GM19395 (cell line): ENCODE data around the gene PTK7.

ENCODE experiments used
- ATAC-seq: cut with Tn5 transposase; IDR thresholded peaks from one replicate; pipeline ENCODE4 v1.9.1; 2021; ENCODE audit warnings: mild to moderate bottlenecking, moderate library complexity; ENCODE audit not compliant: unreplicated experiment

The PTK7 gene

DNA sequence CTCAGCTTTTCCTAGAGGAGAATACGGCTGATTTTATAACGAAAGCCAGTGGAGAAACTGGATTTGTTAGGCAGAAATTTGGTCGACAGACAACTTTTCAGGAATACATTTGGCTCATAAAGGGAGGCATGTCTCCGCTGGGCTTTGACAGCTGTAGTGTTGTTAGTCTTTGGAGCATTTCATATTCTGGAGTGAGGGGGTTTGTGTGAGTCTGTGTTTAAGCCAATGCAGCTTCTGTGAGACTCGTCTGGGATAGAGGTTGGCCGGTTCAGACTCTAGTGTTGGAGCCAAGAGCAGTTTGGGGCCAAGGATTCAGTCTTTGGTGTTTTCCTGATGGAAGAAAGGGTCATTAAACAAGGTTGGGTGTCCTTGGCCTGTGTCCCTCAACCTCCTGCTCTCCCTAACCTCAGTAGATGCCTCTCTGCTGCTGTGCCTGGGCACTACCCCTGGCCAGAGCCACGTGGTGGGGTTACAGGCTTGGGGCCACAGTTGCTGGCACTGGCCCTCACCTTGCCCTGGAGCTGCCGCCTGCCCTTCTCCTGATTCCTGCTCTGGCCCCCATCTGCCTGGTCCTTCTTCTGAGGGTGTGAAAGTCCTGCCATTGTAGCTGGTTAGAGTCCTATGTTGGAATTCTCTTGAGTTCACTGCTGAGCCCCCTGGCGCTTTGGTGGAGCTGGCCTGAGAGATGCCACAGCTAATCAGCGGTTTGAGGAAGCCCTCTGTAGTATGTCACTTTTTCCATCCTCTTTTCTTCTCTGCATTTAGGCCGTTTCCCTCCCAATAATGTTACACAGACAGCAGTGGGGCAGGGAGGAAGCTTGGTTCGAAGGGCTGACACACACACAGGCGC is 6.9 kb downstream of the PTK7 start:
- ATAC-seq = no peak

DNA sequence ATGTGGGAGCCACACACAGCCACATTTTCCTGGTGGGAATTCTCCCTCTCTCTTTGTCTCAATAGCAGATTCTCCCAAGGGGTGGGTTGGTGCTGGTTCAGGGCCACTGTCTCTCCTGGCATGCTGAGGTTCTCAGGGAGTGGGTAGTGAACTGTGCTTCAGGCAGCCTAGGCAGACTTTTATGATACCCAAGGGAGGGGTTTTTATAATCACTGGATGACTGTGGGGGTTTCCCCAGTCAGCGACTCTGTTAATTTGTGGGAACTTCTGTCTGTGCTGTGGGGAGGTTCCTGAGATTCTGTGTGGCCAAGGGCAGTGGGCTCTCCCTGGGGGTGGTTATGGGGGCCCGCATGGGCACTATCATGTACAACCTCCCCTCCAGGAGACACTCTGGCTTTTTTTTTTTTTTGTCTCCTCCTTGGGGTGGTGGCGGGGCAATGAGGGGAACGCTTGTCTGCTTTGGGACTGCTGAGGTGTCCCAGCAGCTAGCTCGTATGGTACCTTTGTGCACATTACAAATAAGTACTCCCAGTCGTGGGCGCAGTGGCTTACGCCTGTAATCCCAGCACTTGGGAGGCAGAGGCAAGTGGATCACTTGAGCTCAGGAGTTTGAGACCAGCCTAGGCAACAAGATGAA is 10.0 kb downstream of the PTK7 start:
- no peak for ATAC-seq

DNA sequence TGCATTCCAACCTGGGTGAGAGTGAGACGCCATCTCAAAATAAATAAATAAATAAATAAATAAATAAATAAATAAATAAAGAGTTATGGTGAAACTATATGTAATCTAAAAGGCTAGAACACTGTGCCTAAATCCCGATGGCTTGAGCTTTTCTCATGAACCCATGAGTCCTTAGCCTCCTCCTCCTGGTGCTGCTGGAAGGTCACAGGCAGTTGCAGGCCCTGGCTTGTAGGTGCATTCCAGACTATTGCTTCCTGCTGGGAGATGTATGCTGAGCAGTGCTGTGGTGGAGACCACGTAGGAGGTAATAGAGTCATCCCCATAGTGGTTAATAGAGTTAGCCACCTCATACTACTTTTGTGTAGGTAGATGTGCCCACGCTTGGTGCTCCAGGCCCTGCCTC is 12.5 kb downstream of the PTK7 start:
- ATAC-seq = no peak

DNA sequence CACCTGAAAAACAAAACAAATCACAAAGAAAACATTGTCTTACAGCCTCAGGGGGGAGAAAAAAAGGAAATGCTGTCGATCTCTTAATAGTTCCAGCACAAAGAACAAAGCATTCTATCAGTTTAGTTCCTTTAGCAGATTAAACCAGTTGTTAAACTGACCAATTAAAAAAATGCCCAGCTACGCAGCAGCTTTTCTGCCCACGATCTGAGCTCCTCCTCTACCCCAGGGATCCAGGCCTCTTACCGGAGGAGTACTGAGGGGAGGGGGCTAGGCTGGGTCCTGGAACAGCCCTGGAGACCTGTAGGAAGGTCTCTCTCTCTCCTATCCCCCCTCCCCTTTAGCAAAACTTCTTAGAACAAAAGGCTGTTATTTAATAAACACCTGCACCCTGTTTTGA is 13.4 kb downstream of the PTK7 start:
- ATAC-seq = no peak

DNA sequence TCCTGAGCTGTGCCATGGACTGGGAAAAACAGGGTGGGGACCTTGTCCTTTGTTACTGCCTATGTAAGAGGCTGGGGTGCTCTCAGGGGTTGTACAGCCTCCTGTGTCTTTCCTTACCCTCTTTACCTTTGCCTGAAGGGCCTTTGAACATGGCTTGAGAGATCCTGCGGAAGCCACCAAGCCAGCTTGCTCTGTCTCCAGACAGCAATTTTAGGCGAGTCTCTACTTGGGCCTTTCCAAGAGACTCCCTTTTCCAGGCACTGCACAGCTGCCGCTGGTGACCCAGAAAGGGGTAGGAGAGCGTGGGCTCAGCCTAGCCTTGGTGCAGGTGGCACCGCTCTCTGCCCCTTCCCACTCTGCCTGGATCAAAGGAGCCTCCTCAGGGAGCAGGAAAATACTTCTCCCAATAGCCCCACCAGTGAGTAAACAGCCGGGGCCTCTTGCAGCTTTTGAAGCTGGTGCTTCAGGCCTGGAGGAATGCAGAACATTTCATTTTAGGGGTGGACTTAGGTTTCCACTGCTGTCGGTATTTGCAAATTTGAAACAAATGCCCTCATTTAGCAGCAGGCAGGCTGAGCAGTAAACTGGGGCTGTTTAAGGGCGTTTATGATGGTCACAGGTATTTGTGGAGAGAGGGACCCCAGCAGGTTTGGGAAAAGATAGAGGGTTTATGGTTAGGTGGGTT is 13.9 kb downstream of the PTK7 start:
- ATAC-seq = no peak

DNA sequence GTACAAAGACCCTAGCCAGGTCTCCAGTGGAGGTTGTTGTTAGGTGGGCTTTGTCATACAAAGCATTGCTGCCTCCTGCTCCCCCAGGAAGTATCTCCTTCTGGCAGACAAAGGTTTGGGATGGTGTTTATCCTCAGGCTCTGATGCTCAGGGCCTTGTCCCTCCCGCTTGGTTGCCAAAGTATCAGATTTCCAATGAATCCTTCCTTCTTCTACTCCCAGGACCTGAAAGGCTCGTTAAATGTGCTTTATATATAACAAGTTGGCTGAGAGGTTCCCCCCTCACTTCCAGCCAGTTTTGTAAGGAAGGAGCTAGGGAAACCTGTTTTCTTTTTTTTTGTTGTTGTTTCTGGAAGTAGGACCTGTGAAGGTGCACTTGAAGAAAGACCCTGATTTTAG is 14.4 kb downstream of the PTK7 start:
- no peak for ATAC-seq

DNA sequence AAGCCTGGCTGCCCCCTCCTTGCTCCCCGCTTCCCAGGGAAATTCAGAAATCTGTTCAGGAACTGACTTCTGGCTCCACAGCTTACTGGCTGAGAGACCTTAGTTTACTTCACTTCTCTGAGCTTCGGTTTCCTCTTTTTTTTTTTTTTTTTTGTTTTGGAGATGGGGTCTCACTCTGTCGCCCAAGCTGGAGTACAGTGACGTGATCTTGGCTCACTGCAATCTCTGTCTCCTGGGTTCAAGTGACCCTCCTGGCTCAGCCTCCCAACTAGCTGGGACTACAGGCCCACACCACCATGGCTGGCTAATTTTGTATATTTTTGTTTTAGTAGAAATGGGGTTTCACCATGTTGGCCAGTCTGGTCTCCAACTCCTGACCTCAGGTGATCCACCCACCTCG is 14.9 kb downstream of the PTK7 start:
- ATAC-seq = no peak

DNA sequence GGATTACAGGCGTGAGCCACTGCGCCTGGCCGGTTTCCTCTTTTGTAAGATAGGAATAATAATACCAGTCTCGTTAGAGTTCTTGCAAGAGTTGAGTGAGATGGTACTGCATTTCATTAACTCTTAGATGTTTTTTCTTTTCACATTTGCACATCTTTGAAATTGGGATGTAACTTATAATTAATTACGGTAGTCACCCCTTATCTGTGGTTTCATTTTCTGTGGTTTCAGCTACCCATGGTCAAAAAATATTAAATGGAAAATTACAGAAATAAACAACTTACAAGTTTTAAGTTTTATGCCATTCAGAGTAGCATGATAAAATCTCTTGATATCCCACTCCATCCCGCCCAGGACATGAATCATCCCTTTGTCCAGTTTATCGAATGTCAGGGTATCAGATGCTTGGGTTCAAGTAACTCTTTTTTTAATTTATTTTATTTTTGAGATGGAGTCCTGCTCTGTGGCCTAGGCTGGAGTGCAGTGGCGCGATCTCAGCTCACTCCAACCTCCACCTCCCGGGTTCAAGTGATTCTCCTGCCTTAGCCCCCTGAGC is 15.4 kb downstream of the PTK7 start:
- ATAC-seq = no peak

DNA sequence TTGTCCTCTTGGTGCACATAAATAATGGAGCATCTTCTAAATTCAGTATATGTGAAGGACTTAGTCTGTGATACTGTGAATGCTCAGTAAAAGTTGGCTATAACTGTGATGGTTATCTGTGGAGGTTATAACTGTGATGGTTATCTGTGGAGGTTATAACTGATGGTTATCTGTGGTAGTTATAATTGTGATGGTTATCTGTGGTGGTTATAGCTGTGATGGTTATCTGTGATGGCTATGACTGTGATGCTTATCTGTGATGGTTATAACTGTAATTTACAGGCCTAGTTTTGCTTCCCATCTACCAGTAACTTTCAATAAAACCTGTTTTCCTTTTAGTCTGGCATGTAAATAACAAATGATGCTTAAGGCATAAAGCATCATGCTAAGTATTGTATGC is 16.5 kb downstream of the PTK7 start:
- no peak for ATAC-seq

DNA sequence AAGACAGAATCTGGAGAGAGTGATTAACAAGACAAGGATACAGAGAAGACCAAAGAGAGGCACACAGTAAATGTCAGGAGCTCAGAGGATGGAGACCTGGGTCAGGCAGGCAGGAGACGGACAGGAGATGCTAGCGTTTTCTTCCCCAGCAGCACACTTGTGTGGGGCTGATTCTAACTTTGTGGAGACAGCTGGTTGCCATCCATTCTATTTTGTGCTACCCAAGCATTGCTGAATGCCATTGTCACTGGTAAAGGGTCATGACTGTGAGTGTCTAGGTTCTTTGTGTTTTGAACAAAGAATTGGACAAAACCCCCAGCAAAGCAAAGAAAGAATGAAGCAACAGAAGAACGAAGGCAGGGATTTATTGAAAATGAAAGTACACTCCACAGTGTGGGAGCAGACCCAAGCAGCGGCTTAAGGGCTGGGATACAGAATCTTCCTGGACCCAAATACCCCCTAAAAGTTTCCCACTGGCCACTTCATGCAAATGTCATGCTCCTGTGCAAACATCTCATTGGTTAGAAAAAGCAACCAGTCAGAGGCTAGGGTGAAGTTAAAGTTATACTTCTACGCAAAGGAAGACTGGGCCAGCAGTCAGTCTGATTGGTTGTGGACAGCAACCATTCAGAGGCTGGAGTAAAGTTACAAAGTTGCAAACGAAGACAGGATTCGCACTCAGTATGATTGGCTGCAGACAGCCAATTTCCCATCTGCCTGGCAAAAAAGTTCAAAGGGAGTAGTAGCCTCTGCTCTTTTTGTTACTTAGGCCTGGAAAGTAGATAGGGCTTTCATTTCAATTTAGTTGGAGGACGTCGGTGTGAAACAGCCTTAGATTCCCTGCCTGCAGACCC is 17.5 kb downstream of the PTK7 start:
- ATAC-seq = no peak

DNA sequence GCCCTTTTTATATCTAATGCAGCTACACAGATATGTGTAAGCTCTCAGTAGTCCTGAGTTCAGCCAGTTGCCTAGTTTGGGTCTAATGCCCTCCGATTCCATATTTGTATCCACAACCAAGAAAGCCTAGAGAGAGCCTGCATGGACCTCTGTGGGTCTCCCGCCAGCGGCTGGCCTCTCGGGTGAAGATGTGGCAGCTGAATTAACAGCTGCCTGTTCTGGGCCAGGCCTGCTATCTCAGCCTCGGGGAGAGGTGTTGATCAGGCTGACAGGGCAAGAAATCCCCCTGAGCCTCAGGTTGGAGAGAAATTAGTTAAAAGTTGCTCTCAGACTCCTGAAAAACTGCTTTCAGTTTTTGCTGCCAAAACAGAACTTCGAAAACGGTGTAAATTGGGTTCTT is 19.8 kb downstream of the PTK7 start:
- ATAC-seq = no peak

DNA sequence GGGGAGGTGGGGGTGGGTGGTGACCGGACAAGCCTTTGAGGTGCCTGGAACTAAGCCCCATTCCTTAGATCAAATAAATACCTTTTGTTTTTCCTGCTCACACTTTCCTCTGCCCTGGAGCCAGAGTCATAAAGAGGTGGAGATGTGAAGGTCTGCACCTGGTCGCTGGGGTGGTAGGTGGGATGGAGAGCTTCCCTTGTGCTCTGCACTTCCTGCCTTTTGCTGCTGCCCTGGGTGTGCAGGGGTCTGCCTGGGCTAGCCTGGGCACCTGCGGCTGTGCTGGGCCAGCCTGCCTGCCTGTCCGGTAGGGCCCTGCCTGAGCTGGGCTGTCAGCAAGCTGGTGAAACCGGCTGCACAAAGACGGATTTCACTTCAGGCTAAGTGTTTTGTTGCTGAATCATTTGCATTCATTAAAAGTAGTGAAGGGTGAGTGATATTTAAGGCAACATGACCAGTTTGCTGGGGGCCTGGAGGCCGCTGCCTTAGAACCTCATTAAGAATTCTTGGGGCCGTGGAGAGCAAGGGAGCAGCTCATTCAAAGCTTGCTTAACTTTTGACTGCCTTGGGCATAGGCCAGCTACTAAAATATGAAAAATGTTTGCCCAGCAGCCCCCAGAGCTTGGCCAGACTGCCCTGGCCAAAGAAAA is 20.5 kb downstream of the PTK7 start:
- no peak for ATAC-seq

DNA sequence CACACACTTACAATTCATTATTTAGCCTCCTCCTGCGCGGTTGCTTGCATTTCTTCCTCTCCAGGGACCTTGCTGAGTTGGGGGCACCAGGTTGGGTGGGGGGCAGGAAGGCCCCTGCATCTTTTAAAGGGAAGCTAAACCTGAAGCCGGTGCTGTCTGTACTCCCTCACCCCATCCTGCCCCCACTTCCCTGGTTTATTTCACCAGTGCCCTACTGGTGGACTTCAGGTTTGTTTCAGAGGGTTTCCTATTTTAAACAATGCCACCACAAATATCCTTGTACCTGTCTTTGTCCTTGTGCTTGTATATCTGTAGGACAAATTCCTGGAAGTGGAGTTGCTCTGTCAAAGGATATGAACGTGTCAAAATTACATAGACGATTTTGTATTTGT is 21.0 kb downstream of the PTK7 start:
- no peak for ATAC-seq

DNA sequence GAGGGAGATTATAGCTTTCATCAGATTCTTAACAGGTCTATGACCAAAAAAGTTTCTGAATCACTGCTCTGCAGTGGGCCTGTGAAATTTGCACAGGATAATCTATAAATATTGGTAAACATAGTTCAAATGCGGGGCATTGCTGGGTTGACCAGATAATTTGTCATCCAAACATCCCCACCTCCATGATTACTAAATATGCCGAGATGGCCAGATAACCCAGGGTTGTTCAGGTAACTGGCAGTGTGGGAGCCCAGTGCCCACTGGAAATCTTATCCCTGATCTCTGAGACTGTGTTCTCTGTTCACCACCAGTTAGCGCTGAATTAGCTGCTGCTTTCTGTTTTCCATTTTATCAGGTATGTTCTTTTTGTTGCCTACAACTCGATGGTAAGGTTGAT is 21.4 kb downstream of the PTK7 start:
- ATAC-seq = no peak

DNA sequence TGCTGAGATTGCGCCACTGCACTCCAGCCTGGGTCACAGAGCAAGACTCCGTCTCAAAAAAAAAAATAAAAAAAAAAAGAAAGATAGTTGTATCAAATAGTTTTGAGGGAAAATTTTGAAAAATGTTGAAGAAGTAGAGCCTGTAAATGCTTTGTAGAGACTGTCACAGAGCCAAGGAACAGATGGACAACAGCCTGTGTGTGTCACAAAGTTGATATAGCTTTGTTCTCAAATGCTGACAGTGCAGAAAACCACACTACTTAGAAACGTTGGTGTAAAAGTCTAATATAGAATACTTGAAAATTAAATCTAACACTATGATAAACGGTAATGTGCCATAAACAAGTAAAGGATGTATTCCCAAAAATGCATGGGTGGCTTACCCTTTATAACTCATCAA is 25.4 kb downstream of the PTK7 start:
- no peak for ATAC-seq

DNA sequence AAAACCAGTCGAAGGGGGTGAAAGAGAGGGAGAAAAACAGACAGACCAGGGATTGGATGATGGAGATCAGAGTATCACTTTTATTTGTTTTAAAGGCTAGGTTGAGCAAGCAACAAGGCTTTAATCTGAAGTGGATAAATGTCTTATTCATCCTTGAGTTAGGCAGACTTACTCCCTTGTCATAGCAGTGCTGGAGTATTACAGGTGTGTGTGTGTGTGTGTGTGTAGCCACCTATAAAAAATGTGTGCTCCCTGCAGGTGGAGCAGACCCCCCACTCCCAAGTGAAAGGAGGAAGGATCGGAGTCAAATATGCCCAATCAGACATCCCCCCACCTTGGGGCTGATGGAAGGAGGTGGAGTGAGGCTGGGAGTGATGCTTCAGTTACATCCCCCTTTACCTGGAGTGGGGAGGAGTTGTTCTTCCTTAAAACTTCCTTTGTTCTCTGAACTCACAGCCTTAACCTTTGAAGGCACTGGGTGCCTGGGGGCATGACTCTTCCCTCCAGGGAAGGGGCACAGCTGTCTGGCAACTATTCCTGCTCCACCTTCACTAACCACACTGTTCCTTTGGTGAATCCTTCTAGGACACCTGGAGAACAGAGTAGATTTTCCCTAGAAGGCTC is 27.3 kb downstream of the PTK7 start:
- ATAC-seq = no peak

DNA sequence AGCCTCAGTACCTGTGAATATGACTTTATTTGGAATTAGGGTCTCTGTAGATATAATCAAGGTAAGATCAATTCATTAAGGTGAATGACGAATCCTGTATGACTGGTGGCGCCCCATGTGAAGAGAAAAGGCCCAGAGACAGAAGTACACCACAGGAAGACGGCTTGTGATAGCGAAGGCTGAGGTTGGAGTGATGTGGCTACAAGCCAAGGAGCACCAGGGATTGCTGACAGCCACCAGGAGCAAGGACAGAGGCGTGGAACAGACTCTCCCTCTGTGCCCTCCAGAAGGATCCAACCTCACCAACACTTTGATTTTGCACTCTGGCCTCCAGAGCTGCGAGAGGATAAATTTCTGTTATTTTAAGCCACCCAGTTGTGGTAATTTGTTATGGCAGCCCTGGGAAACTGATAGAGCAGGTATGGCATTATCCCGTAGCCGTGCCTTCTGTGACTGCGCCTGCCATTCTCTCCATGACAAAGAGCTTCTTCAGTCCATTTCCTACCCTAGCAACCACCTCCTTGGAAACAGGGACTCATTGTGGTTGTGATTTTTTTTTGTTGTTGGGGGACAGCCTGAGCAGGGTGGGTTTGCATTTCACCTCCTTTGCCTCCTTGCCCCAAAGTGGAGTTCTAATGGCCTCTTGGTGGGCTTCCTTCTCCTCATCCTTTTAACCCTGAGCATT is 29.6 kb downstream of the PTK7 start:
- ATAC-seq = no peak

DNA sequence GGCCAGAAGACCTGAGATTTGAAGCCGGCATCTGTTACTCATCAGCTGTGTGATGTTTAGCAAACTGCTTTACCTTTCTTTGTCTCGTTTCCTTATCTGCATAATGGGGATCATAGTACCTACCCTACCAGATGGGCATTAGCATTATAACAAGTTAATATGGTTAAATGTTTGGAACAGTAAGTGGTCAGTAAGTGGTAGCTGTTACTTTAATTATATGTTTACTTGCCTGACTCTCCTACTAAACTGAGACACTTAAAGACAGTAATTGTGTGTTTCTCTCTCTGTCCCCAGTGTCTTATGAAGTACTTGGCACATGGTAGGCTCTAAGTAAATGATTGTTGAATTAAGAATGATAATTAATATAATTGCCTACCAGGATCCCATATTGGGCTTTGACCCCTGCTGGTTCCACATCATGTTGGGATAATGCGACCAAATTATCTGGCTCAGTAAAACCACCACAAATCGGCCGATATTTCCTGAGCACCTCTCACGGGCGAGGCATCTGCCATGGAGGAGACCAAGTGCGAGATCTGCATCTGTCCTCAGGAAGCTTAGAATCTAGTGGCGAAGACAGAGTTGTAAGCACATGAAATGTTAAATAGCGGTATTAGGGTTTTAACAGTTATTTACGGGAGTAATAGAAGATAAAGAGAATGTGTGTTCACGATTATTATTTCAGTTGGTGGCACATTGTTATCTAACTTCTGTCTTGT is 31.4 kb downstream of the PTK7 start:
- no peak for ATAC-seq
